Activated effector memory CD4-positive, alpha-beta T cell treated with anti-CD3 and anti-CD28 coated beads, Interleukin-2, amount 50 U/mL, for 16 hours (primary cell): ENCODE data around the gene RFPL3.
"Not testable (repeated sequence)": the region's sequence is repeated elsewhere in the genome, so short reads cannot be mapped to it uniquely, and the experiment has no call there.

Source experiments
- DNase-seq: peaks from one replicate; pipeline ENCODE4 v3.0.0-alpha.2; 2020

Gene RFPL3

DNA sequence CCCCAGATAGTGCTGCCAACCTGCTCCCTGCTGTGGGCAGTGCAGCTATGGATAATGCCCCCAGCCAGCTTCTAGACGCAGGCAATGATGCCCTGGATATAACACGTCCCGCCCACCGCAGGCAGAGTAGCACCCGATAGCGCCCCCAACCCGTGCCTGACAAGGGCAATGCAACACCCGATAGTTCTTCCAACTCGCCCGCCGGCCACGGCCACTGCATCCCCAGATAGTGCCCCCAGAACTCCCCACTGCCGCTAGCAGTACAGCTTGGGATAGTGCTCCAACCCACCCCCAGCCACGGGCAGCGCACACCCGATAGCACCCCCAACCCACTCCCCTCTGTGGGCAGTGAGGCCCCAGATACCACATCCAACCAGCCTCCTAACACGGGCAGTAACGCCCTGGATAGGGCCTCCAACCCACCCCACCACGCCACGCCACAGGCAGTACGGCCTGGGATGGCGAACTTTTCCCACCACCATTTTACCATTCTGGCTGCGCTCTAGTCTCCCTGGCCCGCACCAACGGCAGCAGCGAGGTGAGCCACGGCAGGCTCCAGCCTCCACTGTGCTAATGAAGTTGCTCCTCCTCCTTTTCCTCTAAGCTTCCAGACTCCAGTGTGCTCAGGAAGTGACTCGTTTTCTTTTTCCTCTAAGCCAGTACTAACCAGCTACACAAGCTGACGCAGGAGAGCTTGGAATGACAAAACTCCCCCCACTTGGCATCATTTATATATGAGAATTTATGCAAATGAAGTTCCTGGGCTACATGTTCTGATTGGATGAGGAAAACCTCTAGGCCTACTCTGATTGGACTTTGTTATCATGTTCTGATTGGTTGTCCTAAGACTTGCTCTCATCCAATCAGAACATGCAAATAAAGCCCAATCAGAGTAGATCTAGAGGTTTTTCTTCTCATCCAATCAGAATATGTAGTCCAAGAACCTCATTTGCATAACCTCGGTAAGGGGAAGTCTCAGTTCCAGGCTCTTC lies 3.0 kb upstream of the RFPL3 start:
- no peak for DNase-seq

DNA sequence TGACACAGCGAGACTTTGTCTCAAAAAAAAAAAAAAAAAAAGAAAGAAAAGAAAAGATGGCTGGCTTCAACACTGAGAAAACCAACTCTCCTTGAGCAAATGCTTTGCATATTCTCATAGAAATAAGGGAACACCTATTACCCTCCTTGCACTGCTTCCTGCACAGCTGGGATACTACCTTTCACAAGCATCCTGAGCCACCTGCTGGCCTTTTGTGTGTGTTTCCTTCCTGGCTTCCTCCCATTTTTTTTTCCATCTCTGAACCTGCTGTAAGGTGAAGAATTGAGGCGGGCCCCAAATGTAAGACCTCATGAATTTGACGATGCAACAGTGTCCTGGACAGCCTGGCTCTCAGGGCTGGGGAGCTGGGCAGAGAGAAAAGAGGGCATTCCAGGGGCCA lies 1.9 kb upstream of the RFPL3 start:
- no peak for DNase-seq

DNA sequence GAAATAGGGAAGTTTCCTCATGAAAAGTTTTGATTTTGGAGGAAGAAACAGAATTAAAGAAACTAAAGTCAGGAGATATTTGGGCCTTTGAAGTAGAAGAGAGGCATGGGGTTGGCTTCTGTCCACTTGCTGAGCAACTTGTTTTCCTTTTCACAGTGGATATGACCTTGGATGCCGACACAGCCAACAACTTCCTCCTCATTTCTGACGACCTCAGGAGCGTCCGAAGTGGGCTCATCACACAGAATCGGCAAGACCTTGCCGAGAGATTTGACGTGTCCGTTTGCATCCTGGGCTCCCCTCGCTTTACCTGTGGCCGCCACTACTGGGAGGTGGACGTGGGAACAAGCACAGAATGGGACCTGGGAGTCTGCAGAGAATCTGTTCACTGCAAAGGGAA lies 2.4 kb downstream of the RFPL3 start:
- DNase-seq, result not testable (repeated sequence)

DNA sequence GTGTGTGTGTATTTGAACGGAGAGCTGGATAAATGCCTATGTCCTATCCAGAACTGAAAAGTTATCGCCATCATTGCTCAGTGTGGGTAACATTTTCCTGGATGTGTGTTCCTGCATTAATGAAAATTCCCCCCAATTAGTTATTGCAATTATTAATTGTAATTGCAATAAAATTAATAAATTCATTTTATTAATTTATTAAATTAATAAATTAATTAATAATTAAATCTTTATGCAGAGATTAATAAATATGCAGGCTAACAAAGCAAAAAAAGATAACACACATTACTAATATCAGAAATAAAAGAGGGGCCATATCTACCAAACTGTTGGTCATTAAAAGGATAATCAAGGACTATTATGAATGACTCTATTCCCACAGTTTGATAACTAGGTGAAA lies 3.6 kb downstream of the RFPL3 start:
- no peak for DNase-seq

DNA sequence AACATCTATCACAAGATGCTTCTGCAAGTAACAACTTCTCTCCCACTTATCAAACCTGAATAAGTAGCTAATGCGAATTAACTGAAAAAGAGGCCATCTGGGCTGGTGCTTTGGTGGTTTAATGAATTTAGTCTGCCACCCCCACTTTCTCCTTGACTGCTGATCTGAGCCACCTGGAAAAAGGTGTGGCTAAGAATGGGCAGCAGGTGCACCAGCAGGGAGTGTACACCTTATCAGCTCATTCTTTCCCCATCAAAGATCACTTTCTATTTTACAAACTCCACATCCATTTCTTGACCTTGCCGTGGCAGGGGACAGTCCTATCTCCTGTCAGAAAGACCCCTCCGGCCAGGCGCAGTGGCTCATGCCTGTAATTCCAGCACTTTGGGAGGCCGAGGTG lies 6.5 kb downstream of the RFPL3 start:
- no peak for DNase-seq

DNA sequence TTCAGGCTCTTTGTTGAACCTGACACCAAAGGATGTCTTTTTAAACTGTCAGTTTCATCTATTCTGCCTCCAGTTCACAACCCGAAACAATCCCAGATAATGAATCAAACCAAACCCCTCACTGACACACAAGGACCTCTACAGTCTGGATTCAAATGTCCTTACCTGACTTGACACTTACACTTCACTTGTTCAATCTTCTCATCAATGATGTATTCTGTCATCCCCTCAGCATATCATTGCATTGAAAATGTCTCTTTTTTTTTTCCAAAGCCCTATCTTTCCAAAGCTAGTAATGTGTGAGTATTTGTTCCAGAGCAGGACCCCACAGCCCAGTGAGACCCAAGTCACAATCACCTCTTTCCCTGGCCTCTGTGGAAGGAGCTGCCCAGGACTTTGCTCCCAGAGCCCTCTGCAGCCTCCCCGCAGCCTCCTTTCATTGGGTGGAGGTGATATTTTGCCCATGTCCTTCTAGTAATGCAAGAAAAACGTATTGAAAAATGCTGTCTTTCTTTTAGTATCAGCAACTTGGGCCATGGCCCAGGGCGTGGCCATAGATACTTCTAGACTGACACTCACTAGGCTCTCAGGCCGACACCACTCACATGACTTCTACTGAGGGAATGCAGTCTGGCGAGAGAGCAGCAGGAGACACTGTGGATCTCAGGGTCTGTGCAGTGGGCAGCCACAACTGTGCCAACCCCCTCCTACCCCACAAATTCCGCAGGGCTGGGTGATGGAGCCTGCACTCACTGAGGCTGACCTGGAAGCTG lies 18.2 kb downstream of the RFPL3 start:
- no peak for DNase-seq

DNA sequence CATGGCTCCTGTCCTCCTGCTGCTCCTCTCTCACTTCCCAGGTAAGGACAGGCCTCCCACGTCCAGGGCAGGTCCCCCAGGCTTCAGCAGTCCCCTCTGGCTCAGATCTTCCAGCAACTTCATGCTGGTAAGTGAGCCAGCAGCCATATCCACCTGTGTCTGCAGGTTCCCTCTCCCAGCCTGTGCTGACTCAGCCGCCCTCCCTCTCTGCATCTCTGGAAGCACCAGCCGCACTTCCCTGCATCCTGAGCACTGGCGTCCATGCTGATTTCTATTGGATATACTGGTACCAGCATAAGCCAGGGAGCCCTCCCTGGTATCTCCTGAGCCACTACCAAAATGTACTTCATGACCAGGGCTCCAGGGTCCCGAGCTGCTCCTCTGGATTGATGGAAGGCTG lies 19.0 kb downstream of the RFPL3 start:
- DNase-seq, result no peak

DNA sequence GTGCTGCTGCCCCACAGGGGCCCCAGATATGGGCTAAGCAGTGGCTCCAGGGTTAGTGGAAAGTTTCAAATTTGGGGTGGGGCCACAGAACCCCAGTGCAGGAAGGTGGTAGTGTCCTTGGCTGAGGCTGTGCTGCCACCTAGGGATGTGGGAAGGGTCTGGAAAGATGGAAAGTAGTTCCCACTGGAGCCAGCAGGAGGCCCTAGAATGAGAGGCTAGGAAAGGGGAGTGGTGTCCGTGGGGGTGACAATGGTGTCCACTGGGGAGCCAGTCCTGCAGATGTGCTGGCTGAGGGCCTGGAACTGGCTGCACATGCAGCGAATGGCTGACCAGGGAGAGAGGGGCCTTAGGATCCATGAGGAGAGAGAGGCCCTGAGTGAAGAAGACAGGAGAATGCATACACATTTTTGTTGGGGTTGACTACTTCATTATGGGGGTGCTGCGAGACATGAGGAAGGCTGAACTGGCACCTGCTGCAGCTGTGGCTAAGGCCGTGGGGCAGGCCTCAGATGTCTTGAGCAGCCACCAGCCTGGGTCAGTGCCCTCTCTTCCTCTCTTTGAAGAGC lies 21.1 kb downstream of the RFPL3 start:
- DNase-seq, result no peak

DNA sequence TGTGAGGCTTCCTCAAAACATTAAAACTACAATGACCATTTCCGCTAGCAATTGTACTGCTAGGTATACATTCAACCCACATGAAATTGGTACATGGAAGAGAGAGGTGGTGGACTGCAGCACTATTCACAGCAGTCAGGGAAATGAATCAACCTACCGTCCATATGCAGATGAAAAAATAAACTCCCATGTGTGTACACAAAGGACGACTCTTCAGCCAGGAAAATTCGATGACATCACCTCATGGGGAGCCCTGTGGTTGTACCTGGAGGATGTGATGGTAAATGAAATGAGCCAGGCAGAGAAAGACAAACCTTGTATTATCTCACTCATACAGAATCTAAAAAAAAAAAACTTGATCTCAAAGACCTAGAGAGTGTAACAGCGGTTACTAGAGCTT lies 23.3 kb downstream of the RFPL3 start:
- DNase-seq, result no peak

DNA sequence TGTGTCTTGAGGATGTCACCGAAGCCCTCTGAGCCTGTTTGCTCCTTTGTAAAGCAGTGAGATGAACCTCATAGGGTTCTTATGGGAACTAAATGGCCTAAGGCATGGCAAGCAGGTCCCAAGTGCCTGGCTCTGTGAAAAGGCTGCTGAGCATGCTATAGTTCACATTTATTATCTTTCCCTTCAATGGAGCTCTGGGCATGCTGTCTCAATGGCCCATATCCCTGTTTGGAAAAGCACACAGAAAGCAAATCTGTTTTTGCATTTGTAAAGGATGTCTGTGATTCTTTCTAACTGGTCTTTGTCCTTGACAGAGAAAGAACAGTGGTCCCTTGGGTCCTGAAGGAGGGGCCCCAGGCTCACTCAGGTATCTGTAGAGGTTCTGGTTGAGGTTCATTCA lies 28.0 kb downstream of the RFPL3 start:
- DNase-seq, result no peak

DNA sequence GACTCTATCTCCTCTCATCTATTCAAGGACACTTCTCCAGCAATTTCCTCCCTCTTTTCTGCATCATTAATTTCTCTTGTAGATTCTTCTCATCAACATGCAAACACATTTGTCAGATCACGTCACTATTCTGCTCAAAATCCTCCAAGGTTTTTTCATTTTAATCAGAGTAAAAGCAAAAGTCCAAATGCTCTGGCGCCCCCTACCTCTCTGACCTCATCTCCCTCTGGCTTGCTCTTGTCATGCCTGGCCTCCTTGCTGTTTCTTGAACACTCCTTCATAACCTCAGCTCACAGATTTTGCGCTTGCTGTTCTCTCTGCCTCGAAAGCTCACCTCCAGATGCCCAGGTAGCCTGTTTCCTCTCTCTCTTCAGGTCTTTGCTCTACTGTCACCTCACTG lies 32.0 kb downstream of the RFPL3 start:
- no peak for DNase-seq

DNA sequence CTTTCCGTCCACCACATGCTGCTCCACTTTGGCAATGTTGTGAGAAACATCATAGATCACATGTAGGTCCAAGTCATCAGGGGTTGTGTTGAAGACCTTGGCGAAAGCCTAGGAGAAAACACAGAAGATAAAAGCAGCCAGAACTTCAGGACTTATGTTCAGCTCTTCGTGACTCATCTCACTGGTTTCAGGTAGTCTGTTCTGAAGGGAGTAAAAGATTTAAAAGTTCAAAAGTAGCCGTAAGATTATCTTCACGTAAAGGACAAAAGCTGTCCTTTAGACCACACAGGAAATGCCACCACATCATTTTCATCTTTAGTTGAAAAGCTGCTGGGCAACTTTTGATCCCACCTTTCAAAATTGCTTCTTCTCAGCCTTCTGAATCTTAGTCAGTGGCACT lies 37.4 kb downstream of the RFPL3 start:
- no peak for DNase-seq

DNA sequence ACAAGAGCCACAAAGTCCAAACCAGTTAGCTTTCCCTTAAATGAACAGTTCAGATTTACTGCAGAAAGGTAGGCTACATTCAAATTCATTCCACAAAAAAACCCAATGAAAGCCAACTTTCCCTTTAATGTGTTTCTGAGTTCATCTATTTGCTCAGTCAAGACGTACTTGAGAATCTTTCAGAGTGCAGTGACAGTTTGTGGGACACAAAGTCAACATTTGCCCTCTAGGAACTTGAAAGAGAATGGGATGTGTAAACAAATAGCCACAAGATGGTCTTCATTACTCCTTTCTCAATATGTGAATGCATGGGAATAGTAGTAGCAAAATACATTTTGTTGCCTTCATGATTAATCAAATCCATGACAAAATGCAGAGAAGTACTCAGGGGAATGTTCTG lies 38.6 kb downstream of the RFPL3 start:
- no peak for DNase-seq

DNA sequence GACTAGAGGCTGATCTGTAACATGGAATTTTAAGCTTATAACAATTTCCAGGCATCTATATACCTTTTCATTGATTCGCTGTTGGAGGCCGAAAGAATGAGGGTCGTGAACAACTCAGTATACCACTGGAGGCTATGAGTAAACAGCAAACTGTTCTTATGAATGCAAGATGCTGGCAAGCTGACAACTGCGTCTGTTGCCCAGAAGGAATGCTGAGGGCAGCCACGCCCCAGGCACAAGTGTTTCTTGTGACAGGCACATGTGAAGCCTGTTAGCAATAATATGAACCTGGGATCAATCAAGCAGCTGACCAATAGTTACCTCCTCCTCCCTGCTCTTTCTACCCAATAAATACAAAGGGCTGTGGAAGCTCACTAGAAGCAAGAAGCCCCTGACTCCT lies 39.1 kb downstream of the RFPL3 start:
- no peak for DNase-seq

DNA sequence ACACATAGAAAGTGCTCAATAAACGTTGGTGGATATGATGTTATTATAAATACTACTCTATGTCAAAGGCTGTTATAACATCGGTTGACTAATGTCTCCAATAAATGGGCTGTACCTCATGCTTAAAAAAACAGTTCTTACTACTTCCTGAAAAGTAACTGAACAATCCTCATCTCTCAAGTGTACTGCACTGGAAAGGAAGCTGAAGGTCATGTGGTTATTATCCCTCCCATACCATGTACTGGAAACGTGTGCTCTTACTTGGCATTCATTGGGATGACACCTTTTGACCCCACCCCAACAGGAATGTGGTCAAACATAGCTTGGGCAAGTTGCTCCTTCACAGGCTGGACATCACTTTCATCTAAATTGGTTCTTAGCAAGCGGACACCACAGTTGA lies 43.8 kb downstream of the RFPL3 start:
- DNase-seq, result no peak

DNA sequence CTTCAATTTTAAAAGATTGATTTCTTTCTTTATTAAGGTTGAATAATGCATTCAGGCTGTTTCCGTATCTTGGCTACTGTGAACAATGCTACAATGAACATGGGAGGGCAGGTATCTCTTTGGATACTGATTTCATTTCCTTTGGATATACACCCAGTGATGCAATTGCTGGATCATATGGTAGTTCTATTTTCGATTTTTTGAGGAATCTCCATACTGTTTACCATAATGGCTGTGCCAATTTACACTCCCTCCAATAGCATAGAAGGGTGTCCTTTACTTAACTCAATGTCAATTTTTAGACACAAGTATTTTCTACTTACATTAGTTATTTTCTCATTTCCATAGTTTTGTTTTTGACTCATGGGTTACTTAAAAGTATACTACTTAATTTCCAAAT lies 46.4 kb downstream of the RFPL3 start:
- no peak for DNase-seq

DNA sequence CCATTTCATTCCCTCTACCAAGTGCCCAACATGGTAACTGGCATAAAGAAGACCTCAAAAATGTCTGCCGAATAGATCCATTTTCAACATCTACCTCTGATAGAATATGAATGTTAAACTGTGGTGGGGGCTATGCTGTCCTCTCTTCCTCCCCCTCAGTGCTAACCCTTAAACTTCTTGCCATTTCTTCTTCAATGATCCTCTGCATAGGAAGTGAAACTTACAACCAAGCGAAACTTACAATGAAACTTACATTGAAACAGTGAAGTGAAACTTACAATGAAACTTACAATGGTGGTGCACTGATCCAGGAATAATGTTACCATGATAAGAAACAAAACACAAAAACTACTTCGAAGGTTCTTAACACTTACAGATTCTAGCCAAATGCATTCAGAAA lies 49.6 kb downstream of the RFPL3 start:
- DNase-seq, result no peak

DNA sequence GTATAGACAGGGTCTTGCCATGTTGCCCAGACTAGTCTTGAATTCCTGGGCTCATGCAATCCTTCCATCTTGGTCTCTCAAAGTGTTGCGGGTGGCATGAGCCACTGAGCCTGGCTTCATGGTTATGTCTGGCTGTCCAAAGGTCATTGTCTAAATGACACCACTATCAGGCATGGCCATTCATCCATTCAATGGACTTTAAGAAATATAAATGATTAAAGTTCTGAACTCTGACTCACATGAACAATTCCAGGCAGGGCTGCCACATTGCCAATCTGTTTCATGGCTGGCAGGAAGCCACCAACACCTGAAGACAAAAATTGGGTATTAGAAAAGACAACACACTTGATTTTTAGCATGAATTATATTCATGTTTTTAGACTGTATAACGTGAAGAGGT lies 50.3 kb downstream of the RFPL3 start:
- no peak for DNase-seq

DNA sequence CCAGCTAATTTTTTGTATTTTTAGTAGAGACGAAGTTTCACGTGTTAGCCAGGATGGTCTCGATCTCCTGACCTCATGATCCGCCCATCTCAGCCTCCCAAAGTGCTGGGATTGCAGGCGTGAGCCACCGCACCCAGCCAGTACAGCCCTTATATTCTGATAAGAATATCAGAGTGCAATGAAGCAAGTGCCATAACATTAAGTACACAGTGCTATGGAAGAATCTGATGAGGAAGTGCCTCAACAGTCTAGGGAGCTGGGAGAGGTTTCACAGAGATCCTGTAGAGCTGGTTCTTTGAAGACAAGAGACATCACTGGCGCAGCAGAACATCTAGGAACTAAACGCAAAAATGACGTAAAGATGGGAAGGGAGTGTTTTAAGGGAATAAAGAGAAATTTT lies 52.3 kb downstream of the RFPL3 start:
- no peak for DNase-seq

DNA sequence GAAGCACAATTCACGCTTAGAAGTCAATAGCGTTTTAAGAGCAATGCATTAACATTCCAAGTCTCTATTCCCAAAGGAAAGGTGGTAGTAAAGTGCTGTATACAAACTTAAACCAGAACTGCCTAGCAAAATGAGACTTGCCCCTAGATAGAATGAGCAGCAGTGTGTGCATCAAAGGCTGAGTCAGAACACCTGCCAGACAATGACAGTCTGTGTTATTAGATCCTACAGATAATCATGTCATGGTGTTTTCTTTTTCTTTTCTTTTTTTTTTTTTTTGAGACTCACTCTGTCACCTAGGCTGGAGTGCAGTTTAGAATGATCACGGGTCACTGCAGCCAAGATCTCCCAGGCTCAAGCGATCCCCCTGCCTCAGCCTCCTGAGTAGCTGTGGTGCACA lies 52.8 kb downstream of the RFPL3 start:
- no peak for DNase-seq
